Peyer's patch (tissue), 4 donors: ENCODE results near the gene TSPAN3. TPM values are rescaled to one million over a fixed set of nuclear protein-coding genes. Genes with fewer than 3 reads are reported as not detected.

ENCODE experiments used
- DNase-seq, 3 donors: peaks; one replicate each; pipeline ENCODE4 v3.0.0-alpha.2; 2017 to 2019
- H3K27ac ChIP-seq, 4 donors: fragments of 200-600 bp; sonication (generic); one replicate each; pipeline ENCODE4 v1.5.1; 2016 to 2019
- H3K27me3 ChIP-seq, 2 donors: fragments of 200-600 bp; sonication (generic); one replicate each; pipeline ENCODE4 v1.5.1; 2019
- H3K36me3 ChIP-seq, 3 donors: fragments of 200-600 bp; sonication (generic); one replicate each; pipeline ENCODE4 v1.5.1; 2016 to 2019
- H3K4me1 ChIP-seq, 4 donors: fragments of 200-600 bp; sonication (generic); one replicate each; pipeline ENCODE4 v1.5.1; 2016 to 2019
- H3K4me3 ChIP-seq, 4 donors: fragments of 200-600 bp; sonication (generic); 1 replicate in 3 of 4; 2 replicates in 1 of 4; pipeline ENCODE4 v1.5.1; 2016 to 2019; ENCODE audit warnings: mild to moderate bottlenecking in 1 of 4
- H3K9me3 ChIP-seq, 4 donors: fragments of 200-600 bp; sonication (generic); one replicate each; pipeline ENCODE4 v1.5.1; 2016 to 2019; ENCODE audit warnings: mild to moderate bottlenecking in 1 of 4
- CTCF ChIP-seq, 6 experiments: fragments of 450-650 bp in 4 of 6; fragments of 200-600 bp in 2 of 6; sonication (generic) in 1 of 6; IDR thresholded peaks; one replicate each; pipeline ENCODE4 v1.5.1; 2017 to 2019; ENCODE audit warnings: antibody characterized with exemption in 6 of 6, mild to moderate bottlenecking in 3 of 6, moderate library complexity in 1 of 6
- POLR2A ChIP-seq, 2 donors: fragments of 450-650 bp; IDR thresholded peaks; one replicate each; pipeline ENCODE4 v1.5.1; 2017; ENCODE audit warnings: antibody characterized with exemption in 2 of 2, mild to moderate bottlenecking in 2 of 2, moderate library complexity in 2 of 2
- total RNA-seq, 4 donors: library from RNA; depleted of rRNA; stranded (reverse); fragments of >200 nt; gene quantifications; one replicate each; pipeline ENCODE4 v1.1.0, GENCODE V29; 2016

Gene TSPAN3
- total RNA-seq, 4 donors from 2014 or later: 92.4 to 778 (median 563) TPM

DNA sequence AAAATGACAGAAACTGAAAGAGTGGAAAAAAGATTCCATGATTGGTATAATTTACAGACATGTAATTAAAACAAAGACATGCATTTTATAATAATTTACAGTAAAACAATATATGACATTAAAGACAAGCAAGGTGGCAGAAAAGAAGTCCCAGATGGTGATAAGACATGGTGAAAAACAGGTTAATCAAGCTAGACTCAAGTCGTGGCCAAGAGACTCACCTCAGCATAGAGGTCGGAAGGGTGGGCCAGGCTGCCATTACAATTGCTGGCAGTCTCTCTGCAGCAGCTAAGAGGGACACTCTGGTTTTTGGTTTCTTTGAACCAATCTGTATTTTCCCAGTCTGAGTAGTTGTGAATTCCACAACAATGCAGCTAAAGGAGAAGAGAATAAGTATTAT lies 18.4 kb downstream of the TSPAN3 start:
- TF ChIP-seq CTCF (IDR thresholded peaks at IDR 0.05): no peak
- no peak for TF ChIP-seq POLR2A (IDR thresholded peaks at IDR 0.05)
- peaks cover 0 to 43% (median 0%) of the 10 kb centered on the region in 3 donors for H3K36me3 ChIP-seq

DNA sequence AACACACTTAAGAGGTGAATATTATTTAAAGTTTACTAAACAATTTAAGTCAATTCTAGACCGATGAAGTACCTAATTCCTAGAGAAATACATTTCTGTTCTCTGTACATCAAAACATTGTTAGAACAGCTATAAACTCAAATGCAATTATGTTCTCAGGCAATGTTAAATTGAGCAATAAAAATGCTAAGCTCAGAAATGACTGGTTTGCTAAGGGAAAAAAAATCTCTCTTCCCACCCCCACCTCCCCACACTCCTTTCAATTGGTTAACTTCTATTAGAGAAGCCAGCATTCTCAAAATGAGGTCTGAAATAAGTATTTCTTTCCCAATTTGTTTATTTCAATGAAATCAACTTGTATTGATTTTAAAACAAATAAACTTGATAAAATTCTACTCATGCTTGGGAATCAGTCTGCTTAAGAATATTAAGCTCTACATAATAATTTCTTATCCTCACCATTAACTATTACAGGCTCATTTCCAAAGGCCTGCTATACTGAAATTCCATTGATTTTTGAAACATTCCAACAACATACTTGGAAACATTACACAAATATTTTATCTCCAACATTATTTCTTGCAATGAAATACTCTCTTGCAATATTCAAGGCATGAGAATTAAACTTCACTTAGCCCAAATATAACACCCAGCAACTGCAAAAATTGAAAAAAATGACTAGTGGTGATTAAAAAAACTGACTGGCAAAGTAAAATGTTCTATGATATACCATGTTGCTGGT lies 22.6 kb downstream of the TSPAN3 start:
- H3K36me3 ChIP-seq: peaks cover 0 to 74% (median 0%) of the 10 kb centered on the region in 3 donors
- H3K9me3 ChIP-seq: no peaks in the 10 kb centered on the region
- no peaks in the 10 kb centered on the region for H3K27me3 ChIP-seq
- no peak overlapping the region for H3K4me3 ChIP-seq
- no peak overlapping the region for H3K27ac ChIP-seq
- peaks cover 0 to 6% (median 0%) of the 10 kb centered on the region in 4 donors for H3K4me1 ChIP-seq
- TF ChIP-seq CTCF (IDR thresholded peaks at IDR 0.05) (no peak), POLR2A (IDR thresholded peaks at IDR 0.05) (no peak)
- DNase-seq: no peak

More for the DNA sequence above, 18.4 kb downstream of the TSPAN3 start:
- no peak for DNase-seq
- no peaks in the 10 kb centered on the region for H3K27me3 ChIP-seq
- H3K27ac ChIP-seq: no peak overlapping the region
- no peak overlapping the region for H3K4me3 ChIP-seq
- peaks cover 0 to 24% (median 0%) of the 10 kb centered on the region in 4 donors for H3K4me1 ChIP-seq
- no peaks in the 10 kb centered on the region for H3K9me3 ChIP-seq

- H3K4me1 ChIP-seq: peaks cover 0 to 10% (median 0%) of the 10 kb centered on the region in 4 donors
- no peak overlapping the region for H3K4me3 ChIP-seq
- no peaks in the 10 kb centered on the region for H3K27me3 ChIP-seq
- no peak for DNase-seq
- no peaks in the 10 kb centered on the region for H3K9me3 ChIP-seq
- TF ChIP-seq CTCF (IDR thresholded peaks at IDR 0.05) (no peak), POLR2A (IDR thresholded peaks at IDR 0.05) (no peak)
- no peak overlapping the region for H3K27ac ChIP-seq
- peaks cover 0 to 79% (median 0%) of the 10 kb centered on the region in 3 donors for H3K36me3 ChIP-seq
Observed at GRCh38 chr15:77046704-77047412, 24.1 kb downstream of the TSPAN3 start.

- no peak for DNase-seq
- Histone ChIP-seq H3K27me3 (no peaks in the 10 kb centered on the region), H3K4me3 (no peak overlapping the region), H3K36me3 (peaks cover 0 to 73% (median 0%) of the 10 kb centered on the region in 3 donors), H3K4me1 (peaks cover 0 to 10% (median 0%) of the 10 kb centered on the region in 4 donors), H3K27ac (no peak overlapping the region), H3K9me3 (no peaks in the 10 kb centered on the region)
- TF ChIP-seq CTCF (IDR thresholded peaks at IDR 0.05) (no peak), POLR2A (IDR thresholded peaks at IDR 0.05) (no peak)
Observed at GRCh38 chr15:77045985-77046384, 24.9 kb downstream of the TSPAN3 start.

GRCh38 chr15:77044228-77045042 lies 26.5 kb downstream of the TSPAN3 start:
- no peak for DNase-seq
- no peaks in the 10 kb centered on the region for H3K27me3 ChIP-seq
- no peak for TF ChIP-seq CTCF (IDR thresholded peaks at IDR 0.05)
- no peak for TF ChIP-seq POLR2A (IDR thresholded peaks at IDR 0.05)
- no peak overlapping the region for H3K27ac ChIP-seq
- peaks cover 0 to 67% (median 0%) of the 10 kb centered on the region in 3 donors for H3K36me3 ChIP-seq
- H3K9me3 ChIP-seq: no peaks in the 10 kb centered on the region
- H3K4me3 ChIP-seq: no peak overlapping the region
- peaks cover 0 to 10% (median 0%) of the 10 kb centered on the region in 4 donors for H3K4me1 ChIP-seq
